Measurements from ENCODE around the gene SLC16A11.

- TF ChIP-seq CTCF (IDR thresholded peaks at IDR 0.05; ENCODE audit: insufficient read depth, low read depth, low read length) (no peak), EZH2 (IDR thresholded peaks at IDR 0.05; ENCODE audit: insufficient read depth, low read length) (no peak)
Measured at GRCh38 chr17:7034955-7035590, 8.8 kb downstream of the SLC16A11 start.

Measured in astrocyte (in vitro differentiated cells and primary cell).